Upper lobe of right lung (tissue), 1 donor: Measurements from ENCODE around the gene MRPL21. TPM values are rescaled to one million over a fixed set of nuclear protein-coding genes. Genes with fewer than 3 reads are reported as not detected.

ENCODE experiments used
- ATAC-seq: fragments of 200-7000 bp; cut with Tn5 transposase; one replicate; pipeline ENCODE4 v1.9.1; 2020; ENCODE audit warnings: mild to moderate bottlenecking, moderate library complexity
- DNase-seq: peaks from one replicate; pipeline ENCODE4 v3.0.0-alpha.2; 2020
- H3K27ac ChIP-seq: fragments of 200-600 bp; one replicate; pipeline ENCODE4 v1.8.0; 2022
- H3K27me3 ChIP-seq: fragments of 200-600 bp; one replicate; pipeline ENCODE4 v1.8.0; 2022; ENCODE audit warnings: mild to moderate bottlenecking
- H3K36me3 ChIP-seq: fragments of 200-600 bp; one replicate; pipeline ENCODE4 v1.8.0; 2022
- H3K4me1 ChIP-seq: fragments of 200-600 bp; one replicate; pipeline ENCODE4 v1.8.0; 2022
- H3K4me3 ChIP-seq: fragments of 200-600 bp; one replicate; pipeline ENCODE4 v1.8.0; 2022; ENCODE audit warnings: mild to moderate bottlenecking
- H3K9me3 ChIP-seq: fragments of 200-600 bp; one replicate; pipeline ENCODE4 v1.8.0; 2022
- CTCF ChIP-seq: fragments of 200-600 bp; IDR thresholded peaks from one replicate; pipeline ENCODE4 v1.8.0; 2022; ENCODE audit warnings: antibody characterized with exemption
- intact Hi-C: fragments of 100-400 bp; cut with DNase I; formaldehyde crosslinking; loops from one replicate; pipeline ENCODE4 v1.11.0; 2022
- total RNA-seq: library from RNA; stranded (reverse); fragmentation: NEBNext Ultra II Directional; extraction: Animal tissue kit (Norgen Biotek cat#: 25700); gene quantifications from one replicate; pipeline ENCODE4 v1.2.1, GENCODE V29; 2021
- donor health status: DM: no; HTN: yes; CAD: no; lungs with severe emphysema.

The MRPL21 gene
- total RNA-seq, 1 donor from 2014 or later = 36.3 TPM

DNA sequence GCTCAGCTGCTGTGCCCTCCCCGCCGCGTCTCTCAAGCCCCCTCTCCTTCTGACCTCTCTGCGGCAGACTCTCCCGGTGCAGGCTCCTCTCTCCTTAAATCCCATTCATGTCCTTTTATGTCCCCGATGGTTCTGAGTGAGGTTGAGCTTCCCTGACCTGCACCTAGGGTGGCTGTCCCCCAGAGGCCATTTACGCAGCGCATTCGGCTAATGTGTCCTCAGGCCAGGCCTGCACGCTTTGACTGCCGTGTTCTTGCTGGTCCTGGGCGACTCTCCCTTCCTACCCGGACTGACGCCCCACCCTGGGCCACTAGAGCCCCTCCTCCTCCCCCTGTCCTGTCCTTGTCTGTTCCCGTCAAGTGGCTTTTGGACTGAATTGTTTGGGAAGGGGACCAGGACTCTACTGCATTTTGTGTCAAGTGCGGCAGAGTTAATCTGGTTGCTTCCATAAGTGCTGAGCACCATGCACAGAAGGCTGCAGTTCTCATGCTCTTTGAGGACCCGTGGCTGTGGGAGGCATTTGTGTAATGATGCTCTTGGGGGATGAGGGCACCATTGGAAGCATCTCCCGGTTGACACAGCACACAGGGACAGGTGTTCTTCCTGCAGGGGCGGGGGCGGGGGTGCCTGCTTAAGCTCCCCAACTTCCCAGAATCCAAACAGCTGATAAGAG, 37.2 kb upstream of the MRPL21 start:
- DNase-seq (no peak), ATAC-seq (no peak)
- TF ChIP-seq CTCF = no peak
- intact Hi-C loops = no loop called here
- Histone ChIP-seq H3K27me3 (no peaks in the 10 kb centered on the region), H3K9me3 (no peaks in the 10 kb centered on the region), H3K27ac (no peak overlapping the region), H3K4me1 (no peaks in the 10 kb centered on the region), H3K4me3 (no peak overlapping the region), H3K36me3 (peaks cover 37% of the 10 kb centered on the region)

GRCh38 chr11:68939583-68940555, 36.2 kb upstream of the MRPL21 start:
- Histone ChIP-seq H3K4me3 (no peak overlapping the region), H3K36me3 (peaks cover 45% of the 10 kb centered on the region), H3K27me3 (no peaks in the 10 kb centered on the region), H3K9me3 (no peaks in the 10 kb centered on the region), H3K27ac (no peak overlapping the region), H3K4me1 (no peaks in the 10 kb centered on the region)
- no peak for ATAC-seq
- intact Hi-C loops = no loop called here
- no peak for TF ChIP-seq CTCF
- DNase-seq = no peak

GRCh38 chr11:68938816-68939582, 35.4 kb upstream of the MRPL21 start:
- Histone ChIP-seq H3K27me3 (no peaks in the 10 kb centered on the region), H3K9me3 (no peaks in the 10 kb centered on the region), H3K4me1 (no peaks in the 10 kb centered on the region), H3K4me3 (no peak overlapping the region), H3K27ac (no peak overlapping the region), H3K36me3 (peaks cover 54% of the 10 kb centered on the region)
- DNase-seq (no peak), ATAC-seq (no peak)
- intact Hi-C loops = no loop called here
- no peak for TF ChIP-seq CTCF

DNA sequence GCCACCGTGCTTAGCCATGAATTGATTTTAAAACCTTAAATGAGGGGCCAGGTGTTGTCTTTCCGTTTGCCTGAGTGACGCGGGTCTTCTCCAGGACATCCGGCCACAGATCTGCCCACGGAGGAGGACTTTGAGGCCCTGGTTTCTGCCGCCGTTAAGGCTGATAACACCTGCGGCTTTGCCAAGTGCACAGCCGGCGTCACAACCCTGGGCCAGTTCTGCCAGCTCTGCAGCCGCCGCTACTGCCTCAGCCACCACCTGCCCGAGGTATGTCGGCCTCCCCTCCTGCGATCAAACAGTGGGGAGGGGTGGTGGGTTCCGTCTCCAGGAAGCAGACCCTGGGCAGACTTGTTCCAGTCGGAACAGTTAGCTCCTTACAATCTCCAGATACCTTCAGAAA, 34.5 kb upstream of the MRPL21 start:
- Histone ChIP-seq H3K4me3 (no peak overlapping the region), H3K9me3 (no peaks in the 10 kb centered on the region), H3K27ac (no peak overlapping the region), H3K36me3 (peaks cover 62% of the 10 kb centered on the region), H3K27me3 (no peaks in the 10 kb centered on the region), H3K4me1 (no peaks in the 10 kb centered on the region)
- ATAC-seq (no peak), DNase-seq (no peak)
- no peak for TF ChIP-seq CTCF
- intact Hi-C loops = no loop called here

GRCh38 chr11:68936676-68937620, 33.3 kb upstream of the MRPL21 start:
- H3K27me3 ChIP-seq = no peaks in the 10 kb centered on the region
- H3K9me3 ChIP-seq = no peaks in the 10 kb centered on the region
- no peak overlapping the region for H3K27ac ChIP-seq
- TF ChIP-seq CTCF = no peak
- no peak for DNase-seq
- H3K4me3 ChIP-seq = no peak overlapping the region
- H3K36me3 ChIP-seq = peaks cover 62% of the 10 kb centered on the region
- intact Hi-C loops = no loop called here
- no peaks in the 10 kb centered on the region for H3K4me1 ChIP-seq
- no peak for ATAC-seq
